RCC 7860 (cell line): ENCODE results near the gene YDJC.
"Not testable (repeated sequence)": the region's sequence is repeated elsewhere in the genome, so short reads cannot be mapped to it uniquely, and the experiment has no call there.

ENCODE experiments used
- DNase-seq: peaks from one replicate; pipeline ENCODE4 v3.0.0-alpha.2; 2015; ENCODE audit warnings: low spot score
- FAIRE-seq: peaks from 2 replicates; lab custom pipeline; 2012; peaks lifted over from hg19 to GRCh38; lab: Jason Lieb, UNC

YDJC gene

GRCh38 chr22:21632931-21633330 is 3.1 kb upstream of the YDJC start:
- DNase-seq: no peak
- FAIRE-seq: no peak

GRCh38 chr22:21632237-21632895 is 2.5 kb upstream of the YDJC start, which contains the start of gene CCDC116:
Gene CCDC116 (plus strand): TSS chr22:21632760. CDS start chr22:21633182, 422 bp downstream.
- FAIRE-seq: no peak
- no peak for DNase-seq

DNA sequence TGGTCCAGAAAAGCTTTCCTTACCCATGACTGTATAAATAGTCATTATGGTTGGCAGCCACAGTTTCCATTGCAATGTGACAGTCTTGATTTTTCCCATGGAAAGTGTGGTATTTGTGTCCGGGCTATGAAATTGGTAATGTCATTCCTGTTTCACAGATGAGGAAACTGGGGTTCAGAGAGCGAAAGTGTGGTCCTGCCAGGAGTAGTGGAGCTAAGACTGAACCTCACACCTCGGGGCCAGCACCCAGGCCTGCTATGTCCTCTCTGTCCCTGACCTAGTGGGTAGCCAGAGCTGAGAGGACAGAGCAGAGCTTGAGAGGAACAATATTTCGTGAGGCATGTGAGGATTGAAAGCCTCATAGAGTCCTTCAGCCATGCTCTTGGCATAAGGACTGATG is 1.2 kb upstream of the YDJC start:
- FAIRE-seq (no peak), DNase-seq (no peak)

DNA sequence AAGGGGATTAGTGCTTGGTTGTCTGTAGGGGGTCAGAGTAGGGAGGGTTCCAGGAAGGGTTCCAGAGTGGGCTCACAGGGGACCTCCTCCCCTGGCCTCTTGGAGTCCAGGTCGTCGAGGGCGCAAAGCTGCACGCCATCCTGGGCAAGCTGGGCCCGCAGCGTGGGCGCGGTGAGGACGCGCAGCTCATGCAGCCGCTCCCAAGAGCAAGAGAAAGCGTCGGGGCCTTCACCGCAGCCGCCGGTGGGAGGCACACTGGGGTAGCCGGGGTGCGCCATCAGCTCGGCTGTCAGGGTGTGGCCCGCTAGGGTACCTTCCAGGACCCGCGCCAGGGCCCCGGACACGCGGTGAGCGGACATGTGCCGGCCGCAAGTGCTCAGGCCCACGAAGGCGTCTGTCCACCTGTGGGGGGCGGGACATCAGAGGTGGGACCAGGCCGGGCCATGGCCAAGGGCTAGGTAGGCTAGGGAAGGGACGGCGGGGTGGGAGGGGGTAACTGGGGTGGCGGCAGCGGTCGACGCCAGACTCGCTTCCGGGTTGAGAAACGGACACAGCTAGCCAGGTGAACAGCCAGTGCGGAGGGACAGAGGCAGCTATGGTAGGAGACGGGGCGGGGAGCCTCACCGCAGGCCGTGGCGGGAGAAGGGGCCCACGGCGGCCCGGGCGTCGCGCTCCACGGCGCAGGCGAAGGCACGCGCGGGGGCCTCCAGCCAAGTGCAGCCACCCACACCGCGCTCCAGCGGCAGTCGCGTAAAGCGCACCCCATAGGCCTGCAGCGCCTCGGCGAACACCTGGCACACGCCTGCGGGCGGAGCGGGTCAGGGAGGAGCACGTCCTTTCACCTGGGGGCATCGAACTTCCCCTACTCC is 1.2 kb downstream of the YDJC start:
- DNase-seq: no peak
- no peak for FAIRE-seq

DNA sequence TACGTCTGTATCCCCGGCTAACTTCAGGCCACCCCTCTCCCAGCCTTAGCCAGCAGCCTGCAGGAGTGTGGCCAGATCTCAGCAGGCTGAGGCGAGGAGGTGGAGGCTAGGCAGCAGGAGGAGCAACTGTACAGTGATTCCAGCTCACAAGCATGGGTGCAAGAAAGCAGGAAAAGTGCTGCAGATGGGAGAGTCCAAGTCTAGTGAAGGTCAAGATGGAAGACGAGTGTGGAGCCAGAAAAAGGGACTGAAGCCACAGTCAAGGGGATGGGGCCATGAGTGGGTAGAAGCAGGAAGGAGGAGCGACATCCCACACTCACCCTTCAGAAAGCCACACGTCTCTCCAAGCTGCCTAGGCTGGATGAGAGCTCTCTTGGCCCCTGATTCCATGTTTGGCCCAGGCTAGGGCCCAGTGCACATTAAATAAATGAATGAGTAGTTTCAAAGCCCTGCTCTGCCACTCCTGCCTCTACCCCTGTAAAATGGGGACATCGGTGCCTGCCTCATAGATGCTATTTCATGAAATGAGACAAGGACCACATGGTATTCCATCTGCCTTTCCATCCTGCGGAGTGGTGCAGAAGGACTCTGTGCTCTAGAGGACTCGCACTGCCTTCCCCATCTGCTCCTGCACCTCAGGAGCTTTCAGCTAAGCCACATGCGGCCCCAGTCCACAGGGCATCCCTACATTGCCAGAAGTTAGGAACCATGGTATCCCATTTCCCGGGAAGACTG is 2.9 kb downstream of the YDJC start:
- FAIRE-seq (no peak), DNase-seq (no peak)

- DNase-seq (no peak), FAIRE-seq (no peak)
Measured at GRCh38 chr22:21626073-21626734, 3.6 kb downstream of the YDJC start.

- no peak for DNase-seq
Measured at GRCh38 chr22:21624880-21625791, 4.7 kb downstream of the YDJC start.

GRCh38 chr22:21624120-21624879 is 5.5 kb downstream of the YDJC start:
- no peak for FAIRE-seq
- no peak for DNase-seq

More at GRCh38 chr22:21624880-21625791, 4.7 kb downstream of the YDJC start:
- no peak for FAIRE-seq

DNA sequence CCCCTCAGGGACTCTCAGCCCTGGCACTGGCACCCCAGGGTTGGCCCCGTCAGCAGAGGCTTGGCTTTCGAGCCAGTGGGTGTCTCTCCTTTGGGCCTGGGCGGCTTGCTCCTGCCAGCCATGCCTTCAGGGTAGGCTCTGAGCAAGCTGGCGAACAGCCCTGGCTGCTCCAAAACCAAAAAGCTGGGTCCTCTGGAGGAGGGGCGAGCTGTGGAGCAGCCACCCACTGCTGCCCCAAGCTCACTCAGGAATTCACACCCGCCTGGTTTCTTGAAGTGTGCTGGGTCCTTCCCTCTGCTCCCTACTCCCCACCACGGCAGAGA is 6.2 kb downstream of the YDJC start:
- FAIRE-seq: no peak
- DNase-seq: no peak

DNA sequence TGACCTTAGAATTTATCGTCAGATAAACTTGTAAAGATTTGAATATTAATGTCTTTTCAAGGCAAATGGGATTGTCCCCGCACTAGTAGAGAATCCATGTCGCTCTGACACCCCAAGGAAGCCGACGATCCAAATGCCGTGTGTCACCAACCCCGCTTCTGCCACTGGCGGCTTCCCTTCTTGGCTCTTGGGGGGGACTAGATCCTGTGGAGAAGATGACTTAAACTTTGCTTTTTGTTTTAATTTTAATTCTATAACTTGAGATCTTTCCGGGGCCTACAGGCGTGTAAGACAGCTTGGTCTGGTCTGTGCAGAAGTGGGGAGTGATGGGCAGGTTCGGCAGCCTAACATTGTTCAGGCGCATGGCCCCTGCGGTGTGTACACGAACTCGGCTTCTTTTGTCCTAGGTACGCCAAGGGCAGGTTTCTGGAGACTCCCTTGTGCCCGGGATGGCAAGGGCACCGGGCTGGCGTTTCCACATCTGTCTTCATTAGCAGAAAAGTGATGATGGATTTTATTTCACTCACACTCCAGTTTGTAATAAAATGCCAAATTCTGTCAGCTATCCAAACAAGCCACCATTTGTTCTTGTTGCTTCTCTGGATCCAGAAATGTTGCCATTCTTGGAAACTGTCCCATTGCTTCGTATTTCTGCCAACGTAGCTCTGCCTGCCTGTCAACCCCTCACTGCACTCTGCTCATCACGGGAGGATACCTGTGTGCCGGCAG is 6.7 kb downstream of the YDJC start:
- FAIRE-seq (no peak), DNase-seq (no peak)

- no peak for DNase-seq
- no peak for FAIRE-seq
Measured at GRCh38 chr22:21622011-21622918, 7.6 kb downstream of the YDJC start.

DNA sequence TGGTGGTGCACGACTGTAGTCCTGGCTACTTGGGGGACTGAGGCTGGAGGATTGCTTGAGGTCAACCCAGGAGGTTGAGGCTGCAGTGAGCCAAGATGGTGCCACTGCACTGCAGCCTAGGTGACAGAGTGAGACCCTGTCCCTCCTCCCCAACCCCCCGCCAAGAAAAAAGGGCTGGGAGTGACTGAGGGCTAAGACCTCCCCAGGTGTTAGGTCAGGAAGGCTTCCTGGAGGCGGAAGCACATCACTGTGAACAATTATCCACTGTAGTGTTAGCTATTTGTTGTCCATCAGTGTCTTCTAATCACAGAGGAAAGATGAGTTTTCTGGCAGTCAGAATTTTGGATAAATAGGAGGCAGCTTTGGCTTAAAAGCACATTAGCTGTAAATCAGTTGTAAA is 8.8 kb downstream of the YDJC start:
- FAIRE-seq (no peak), DNase-seq (no peak)

DNA sequence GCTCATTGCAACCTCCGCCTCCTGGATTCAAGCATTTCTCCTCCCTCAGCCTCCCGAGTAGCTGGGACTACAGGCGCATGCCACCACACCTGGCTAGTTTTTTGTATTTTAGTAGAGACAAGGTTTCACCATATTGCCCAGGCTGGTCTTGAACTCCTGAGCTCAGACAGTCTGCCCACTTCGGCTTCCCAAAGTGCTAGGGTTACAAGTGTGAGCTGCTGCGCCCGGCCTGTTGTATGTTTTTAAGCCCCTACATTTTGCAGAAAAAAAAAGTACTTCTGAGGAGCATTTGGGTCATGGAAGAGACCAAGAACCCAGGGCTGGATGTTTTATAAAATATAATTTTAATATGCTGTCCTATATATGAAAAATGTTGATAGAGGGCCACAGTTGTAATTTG is 12.5 kb downstream of the YDJC start:
- FAIRE-seq, DNase-seq: not testable (repeated sequence)

GRCh38 chr22:21615731-21616130 is 14.1 kb downstream of the YDJC start:
- FAIRE-seq (no peak), DNase-seq (no peak)

- FAIRE-seq (no peak), DNase-seq (no peak)
Measured at GRCh38 chr22:21613553-21614233, 16.1 kb downstream of the YDJC start.

DNA sequence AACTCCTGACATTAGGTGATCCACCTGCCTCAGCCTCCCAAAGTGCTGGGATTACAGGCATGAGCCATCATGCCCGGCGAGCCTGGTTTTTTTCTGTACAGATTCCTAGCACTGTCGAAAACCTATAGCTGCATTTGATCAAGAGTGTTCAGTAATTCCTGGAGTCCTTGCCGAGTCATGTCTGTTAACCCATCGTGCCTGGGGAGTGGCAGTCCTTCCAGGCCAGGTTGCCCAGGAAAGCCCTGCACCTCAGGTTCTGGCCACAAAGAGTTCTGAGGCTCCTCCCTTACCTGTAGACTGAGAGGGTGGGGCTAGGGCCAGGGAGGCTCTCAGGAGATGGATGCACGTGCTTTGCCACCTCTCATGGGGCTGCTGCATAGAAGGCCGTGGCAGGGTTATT is 17.0 kb downstream of the YDJC start:
- DNase-seq (no peak), FAIRE-seq (no peak)
